HTERT RPE-1 (cell line): ENCODE results near the gene OBSCN.
"Not testable (repeated sequence)": the region's sequence is repeated elsewhere in the genome, so short reads cannot be mapped to it uniquely, and the experiment has no call there.

Source experiments
- in situ Hi-C: fragments of 300-500 bp; cut with MboI; formaldehyde crosslinking; loops from 4 replicates; pipeline ENCODE4 v1.14.3; 2020; ENCODE audit warnings: low sequenced_read_pairs

Gene OBSCN

GRCh38 chr1:228225165-228225710, 17.4 kb downstream of the OBSCN start:
- in situ Hi-C loops: no loop called here

- in situ Hi-C loops: no loop called here
Measured at GRCh38 chr1:228225740-228226139, 17.9 kb downstream of the OBSCN start.

- in situ Hi-C loops: no loop called here
Measured at GRCh38 chr1:228226141-228226874, 18.5 kb downstream of the OBSCN start.

- in situ Hi-C loops: no loop called here
Measured at GRCh38 chr1:228226956-228227791, 19.3 kb downstream of the OBSCN start.

GRCh38 chr1:228228147-228228546, 20.3 kb downstream of the OBSCN start:
- in situ Hi-C loops: not testable (repeated sequence)

- in situ Hi-C loops: no loop called here
Measured at GRCh38 chr1:228228601-228229074, 20.8 kb downstream of the OBSCN start.

- in situ Hi-C loops: no loop called here
Measured at GRCh38 chr1:228231189-228231588, 23.3 kb downstream of the OBSCN start.

- in situ Hi-C loops: no loop called here
Measured at GRCh38 chr1:228233136-228233535, 25.3 kb downstream of the OBSCN start.

GRCh38 chr1:228234921-228235320, 27.1 kb downstream of the OBSCN start:
- in situ Hi-C loops: no loop called here

- in situ Hi-C loops: no loop called here
Measured at GRCh38 chr1:228236744-228237143, 28.9 kb downstream of the OBSCN start.

- in situ Hi-C loops: no loop called here
Measured at GRCh38 chr1:228238007-228238406, 30.2 kb downstream of the OBSCN start.

- in situ Hi-C loops: no loop called here
Measured at GRCh38 chr1:228238461-228238860, 30.6 kb downstream of the OBSCN start.

GRCh38 chr1:228240411-228241240, 32.8 kb downstream of the OBSCN start:
- in situ Hi-C loops: no loop called here

- in situ Hi-C loops: no loop called here
Measured at GRCh38 chr1:228241259-228241658, 33.4 kb downstream of the OBSCN start.

- in situ Hi-C loops: no loop called here
Measured at GRCh38 chr1:228242409-228242808, 34.6 kb downstream of the OBSCN start.

GRCh38 chr1:228243093-228243492, 35.2 kb downstream of the OBSCN start:
- in situ Hi-C loops: no loop called here

- in situ Hi-C loops: not testable (repeated sequence)
Measured at GRCh38 chr1:228243989-228244388, 36.1 kb downstream of the OBSCN start.

GRCh38 chr1:228245111-228245510, 37.3 kb downstream of the OBSCN start:
- in situ Hi-C loops: no loop called here

GRCh38 chr1:228246216-228246900, 38.5 kb downstream of the OBSCN start:
- in situ Hi-C loops: no loop called here
